ENCODE data around the gene RND2.

The RND2 gene

DNA sequence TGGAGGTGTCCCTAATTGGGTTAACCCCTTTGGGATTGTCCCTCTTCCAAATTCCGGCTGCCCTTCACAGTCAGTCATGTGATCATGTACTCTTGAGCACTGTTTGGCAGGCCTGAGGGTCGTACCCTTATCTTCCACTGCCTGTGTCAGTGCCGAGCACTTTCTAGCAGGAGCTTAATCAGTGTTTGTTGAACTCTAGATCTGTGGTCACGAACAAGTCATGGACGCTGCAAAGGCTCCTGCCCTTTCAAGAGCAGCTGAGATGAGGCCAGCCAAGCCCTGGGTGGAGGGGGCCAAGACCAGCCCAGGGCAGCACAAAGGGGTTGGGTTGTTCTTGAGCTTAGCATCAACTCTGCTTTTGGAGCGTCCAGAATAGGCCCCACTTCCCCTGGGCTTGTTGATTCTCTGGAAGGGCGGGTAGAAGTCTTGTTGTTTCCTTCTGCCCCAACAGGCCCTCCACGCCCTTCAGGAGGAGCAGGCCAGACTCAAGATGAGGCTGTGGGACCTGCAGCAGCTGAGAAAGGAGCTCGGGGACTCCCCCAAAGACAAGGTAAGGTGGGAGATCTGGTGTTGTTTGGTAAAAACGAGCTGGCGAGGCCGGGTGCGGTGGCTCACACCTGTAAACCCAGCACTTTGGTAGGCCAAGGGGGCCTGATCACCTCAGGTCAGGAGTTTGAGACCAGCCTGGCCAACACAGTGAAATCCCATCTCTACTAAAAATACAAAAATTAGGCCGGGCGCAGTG is 13.1 kb upstream of the RND2 start:
- no peak for DNase-seq (ENCODE audit: low read depth)
- no peak for TF ChIP-seq CTCF (conservative IDR thresholded peaks at IDR 0.05; ENCODE audit: low read depth, low read length)
- H3K4me3 ChIP-seq (ENCODE audit: low read length) = no peak overlapping the region

DNA sequence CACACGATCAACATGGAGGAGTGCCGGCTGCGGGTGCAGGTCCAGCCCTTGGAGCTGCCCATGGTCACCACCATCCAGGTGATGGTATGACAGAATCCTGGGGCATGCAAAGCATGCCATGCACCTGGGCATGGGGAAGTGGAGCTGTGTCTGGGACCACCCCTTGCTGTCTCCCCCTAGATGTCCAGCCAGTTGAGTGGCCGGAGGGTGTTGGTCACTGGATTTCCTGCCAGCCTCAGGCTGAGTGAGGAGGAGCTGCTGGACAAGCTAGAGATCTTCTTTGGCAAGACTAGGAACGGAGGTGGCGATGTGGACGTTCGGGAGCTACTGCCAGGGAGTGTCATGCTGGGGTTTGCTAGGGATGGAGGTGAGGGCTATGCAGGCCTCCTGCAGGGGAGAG is 11.7 kb upstream of the RND2 start:
- no peak for DNase-seq (ENCODE audit: low read depth)

GRCh38 chr17:43014020-43014648 is 10.9 kb upstream of the RND2 start:
- DNase-seq (ENCODE audit: low read depth) = no peak
- no peak for TF ChIP-seq CTCF (conservative IDR thresholded peaks at IDR 0.05; ENCODE audit: low read depth, low read length)

More for the DNA sequence above, 11.7 kb upstream of the RND2 start:
- TF ChIP-seq CTCF (conservative IDR thresholded peaks at IDR 0.05; ENCODE audit: low read depth, low read length) = no peak
- H3K4me3 ChIP-seq (ENCODE audit: low read length) = no peak overlapping the region

GRCh38 chr17:43014649-43015542 is 10.1 kb upstream of the RND2 start:
- TF ChIP-seq CTCF (conservative IDR thresholded peaks at IDR 0.05; ENCODE audit: low read depth, low read length) = no peak
- DNase-seq (ENCODE audit: low read depth) = no peak
- H3K4me3 ChIP-seq (ENCODE audit: low read length) = no peak overlapping the region

More at GRCh38 chr17:43014020-43014648, 10.9 kb upstream of the RND2 start:
- H3K4me3 ChIP-seq (ENCODE audit: low read length) = no peak overlapping the region

DNA sequence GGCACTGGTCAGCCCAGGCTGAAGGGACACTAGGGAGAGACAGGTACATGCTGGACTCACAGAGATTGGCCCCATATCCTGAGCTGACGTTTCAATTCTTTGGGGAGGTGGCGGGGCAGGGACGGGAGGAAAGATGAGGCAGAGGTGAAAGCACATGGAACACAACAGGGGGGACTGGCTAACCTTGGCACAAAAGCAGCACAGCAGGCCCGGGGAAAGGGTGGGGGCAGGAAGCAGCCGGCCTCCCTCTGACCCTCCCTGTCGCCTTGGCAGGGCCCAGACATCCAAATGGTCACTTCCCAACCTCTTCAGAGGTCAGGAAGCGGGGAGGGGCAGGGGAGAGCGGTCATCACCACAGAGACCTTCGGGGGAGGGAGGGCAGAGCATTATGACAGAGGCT is 9.5 kb upstream of the RND2 start:
- TF ChIP-seq CTCF (conservative IDR thresholded peaks at IDR 0.05; ENCODE audit: low read depth, low read length) = no peak
- H3K4me3 ChIP-seq (ENCODE audit: low read length) = no peak overlapping the region
- no peak for DNase-seq (ENCODE audit: low read depth)

GRCh38 chr17:43016216-43016615 is 8.8 kb upstream of the RND2 start:
- no peak for TF ChIP-seq CTCF (conservative IDR thresholded peaks at IDR 0.05; ENCODE audit: low read depth, low read length)
- no peak overlapping the region for H3K4me3 ChIP-seq (ENCODE audit: low read length)
- no peak for DNase-seq (ENCODE audit: low read depth)

Data from retinal pigment epithelial cell (primary cell).